Measurements from ENCODE around the gene LMNB1. TPM values are rescaled to one million over a fixed set of nuclear protein-coding genes. Genes with fewer than 3 reads are reported as not detected.

The LMNB1 gene
- total RNA-seq, 2 donors from 2014 or later = 1.3 to 2.0 TPM

- 82 to 93% methylated on average over 2 of the region's 2 CpGs for WGBS, 2 donors
- ATAC-seq = no peak
- Histone ChIP-seq H3K36me3 (replicated peaks in 1 of 2; ENCODE audit: insufficient read depth in 1 of 2, low read depth in 2 of 2) (no peaks in the 10 kb centered on the region), H3K9me3 (no peaks in the 10 kb centered on the region), H3K4me3 (no peak overlapping the region), H3K27ac (no peak overlapping the region), H3K4me1 (no peaks in the 10 kb centered on the region), H3K27me3 (no peaks in the 10 kb centered on the region)
- intact Hi-C loops (cut with DNase I) = no loop called here
- TF ChIP-seq POLR2A (IDR thresholded peaks at IDR 0.05) (no peak), CTCF (IDR thresholded peaks at IDR 0.05) (no peak)
- DNase-seq = no peak
Observed at GRCh38 chr5:126742425-126742824, 34.5 kb upstream of the LMNB1 start.

GRCh38 chr5:126744836-126745235 lies 32.1 kb upstream of the LMNB1 start:
- H3K4me1 ChIP-seq = no peaks in the 10 kb centered on the region
- intact Hi-C loops (cut with DNase I) = no loop called here
- TF ChIP-seq POLR2A (IDR thresholded peaks at IDR 0.05) = no peak
- no peak for TF ChIP-seq CTCF (IDR thresholded peaks at IDR 0.05)
- H3K36me3 ChIP-seq (replicated peaks in 1 of 2; ENCODE audit: insufficient read depth in 1 of 2, low read depth in 2 of 2) = no peaks in the 10 kb centered on the region
- H3K4me3 ChIP-seq = no peak overlapping the region
- no peaks in the 10 kb centered on the region for H3K9me3 ChIP-seq
- H3K27me3 ChIP-seq = no peaks in the 10 kb centered on the region
- no peak for ATAC-seq
- 52 to 66% methylated on average over 2 of the region's 2 CpGs for WGBS, 2 donors
- no peak for DNase-seq
- no peak overlapping the region for H3K27ac ChIP-seq

GRCh38 chr5:126745259-126745992 lies 31.5 kb upstream of the LMNB1 start:
- Histone ChIP-seq H3K4me1 (no peaks in the 10 kb centered on the region), H3K9me3 (no peaks in the 10 kb centered on the region), H3K4me3 (no peak overlapping the region), H3K27me3 (no peaks in the 10 kb centered on the region), H3K27ac (no peak overlapping the region), H3K36me3 (replicated peaks in 1 of 2; ENCODE audit: insufficient read depth in 1 of 2, low read depth in 2 of 2) (no peaks in the 10 kb centered on the region)
- WGBS, 2 donors = 70 to 77% methylated on average over 7 of the region's 7 CpGs
- intact Hi-C loops (cut with DNase I) = no loop called here
- ATAC-seq = no peak
- no peak for DNase-seq
- no peak for TF ChIP-seq POLR2A (IDR thresholded peaks at IDR 0.05)
- TF ChIP-seq CTCF (IDR thresholded peaks at IDR 0.05) = no peak

DNA sequence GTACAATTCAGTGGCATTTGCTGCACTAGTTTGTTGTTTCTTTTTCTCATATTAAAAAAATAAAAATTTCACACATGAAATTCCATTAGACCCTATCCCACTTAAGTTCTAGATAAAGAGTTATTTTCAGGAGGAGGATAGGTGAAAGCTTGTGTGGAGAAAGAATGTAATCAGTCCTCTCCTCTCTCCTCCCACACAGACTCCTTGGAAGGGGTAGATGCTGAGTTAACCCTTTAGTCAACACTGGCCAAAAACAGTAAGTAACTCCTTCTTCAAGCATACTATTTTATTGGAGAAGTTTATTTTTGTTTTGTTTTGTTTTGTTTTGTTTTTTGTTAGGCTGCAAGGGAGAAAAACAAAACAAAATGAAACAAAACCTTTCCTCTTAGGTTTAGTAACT lies 30.6 kb upstream of the LMNB1 start:
- ATAC-seq (no peak), DNase-seq (no peak)
- no peak overlapping the region for H3K27ac ChIP-seq
- no peak overlapping the region for H3K4me3 ChIP-seq
- H3K27me3 ChIP-seq = no peaks in the 10 kb centered on the region
- no peaks in the 10 kb centered on the region for H3K9me3 ChIP-seq
- no peaks in the 10 kb centered on the region for H3K36me3 ChIP-seq (replicated peaks in 1 of 2; ENCODE audit: insufficient read depth in 1 of 2, low read depth in 2 of 2)
- no peaks in the 10 kb centered on the region for H3K4me1 ChIP-seq
- intact Hi-C loops (cut with DNase I) = no loop called here
- TF ChIP-seq CTCF (IDR thresholded peaks at IDR 0.05) (no peak), POLR2A (IDR thresholded peaks at IDR 0.05) (no peak)
